HG02763 (cell line): ENCODE data around the gene PICK1.

Experiments used
- ATAC-seq: cut with Tn5 transposase; IDR thresholded peaks from one replicate; pipeline ENCODE4 v1.9.1; 2021; ENCODE audit warnings: mild to moderate bottlenecking, moderate library complexity; ENCODE audit not compliant: unreplicated experiment

PICK1 gene

DNA sequence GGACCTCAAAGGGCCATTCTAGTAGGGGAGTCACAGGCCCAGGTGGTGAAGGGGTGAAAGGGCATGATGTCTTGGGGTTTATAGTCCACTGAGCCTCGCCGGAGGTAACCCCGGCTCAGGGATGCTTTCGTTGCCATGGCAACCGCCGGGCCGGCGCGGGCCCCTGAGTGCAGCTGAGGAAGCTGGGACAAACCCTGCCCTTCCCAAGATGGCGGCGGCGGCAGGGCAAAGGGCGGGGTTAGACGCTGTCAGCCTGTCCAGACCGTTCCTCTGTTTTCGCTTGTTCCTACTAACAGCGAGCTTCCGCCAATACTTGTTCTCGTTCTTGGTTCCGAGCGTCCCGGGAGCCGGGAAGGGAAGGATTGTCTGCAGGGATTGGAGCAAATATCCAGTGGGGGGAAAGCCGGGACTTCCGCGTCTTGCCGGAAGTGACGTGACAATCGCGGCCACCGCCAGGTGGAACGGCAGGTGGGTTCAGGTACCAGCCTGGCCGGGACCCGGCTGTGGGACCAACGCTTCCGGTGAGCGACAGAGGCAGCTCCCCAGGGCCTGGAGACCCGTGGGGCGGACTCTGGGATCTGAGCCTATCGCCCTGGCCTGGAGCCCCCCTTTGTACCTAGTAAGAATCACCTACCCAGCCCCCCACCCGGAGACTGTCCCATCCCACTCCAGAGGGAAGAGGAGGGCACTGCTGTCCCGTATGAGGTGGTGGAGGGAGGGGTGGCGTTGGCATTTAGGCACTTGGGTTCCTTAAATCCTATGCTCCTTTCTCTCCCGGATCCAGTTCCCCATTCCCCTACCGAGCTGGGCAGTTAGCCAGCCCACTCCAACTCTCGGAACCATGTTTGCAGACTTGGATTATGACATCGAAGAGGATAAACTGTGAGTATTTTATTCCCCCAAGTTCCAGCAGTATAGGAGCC, at the start of gene PICK1:
PICK1 (plus strand) TSS at position 436 of the 923 bp plus-strand sequence; CDS start at position 842, 406 bp downstream.
- peak; percentile 40 for ATAC-seq

DNA sequence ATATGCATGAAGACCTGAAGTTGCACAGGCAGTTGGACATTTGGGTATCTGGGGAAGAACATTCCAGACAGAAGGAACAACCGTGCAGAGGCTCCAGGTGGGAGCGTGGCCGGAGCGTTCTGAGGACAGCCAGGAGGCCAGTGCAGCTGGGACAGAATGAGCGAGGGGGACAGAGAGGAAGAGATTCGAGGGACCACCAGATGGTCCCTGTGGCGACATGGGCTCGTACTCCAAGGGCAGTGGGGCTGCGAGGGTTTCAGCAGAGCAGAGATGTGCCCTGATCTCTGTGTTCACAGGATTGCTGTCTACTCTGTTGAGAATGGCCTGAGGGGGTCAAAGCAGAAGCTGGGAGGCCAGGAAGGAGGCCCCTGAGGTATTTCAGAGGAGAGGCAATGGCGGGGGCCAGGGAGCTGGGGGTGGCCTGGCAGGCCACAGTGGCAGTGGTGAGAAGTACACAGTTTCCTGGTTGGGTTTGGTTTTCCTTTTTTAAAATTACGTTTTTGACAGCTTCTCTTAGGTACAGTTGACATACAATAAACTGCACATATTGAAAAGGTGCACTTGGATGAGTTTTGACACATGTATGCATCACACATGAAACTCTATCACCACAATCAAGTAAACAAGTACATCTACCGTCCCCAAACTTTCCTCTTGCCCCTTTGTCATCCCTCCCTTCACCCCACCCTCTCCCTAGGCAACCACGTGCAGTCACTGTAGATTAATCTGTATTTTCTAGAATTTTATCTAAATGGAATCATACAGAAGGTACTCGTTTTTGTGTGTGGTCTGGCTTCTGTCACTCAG, 48.0 kb upstream of the PICK1 start:
- no peak for ATAC-seq

DNA sequence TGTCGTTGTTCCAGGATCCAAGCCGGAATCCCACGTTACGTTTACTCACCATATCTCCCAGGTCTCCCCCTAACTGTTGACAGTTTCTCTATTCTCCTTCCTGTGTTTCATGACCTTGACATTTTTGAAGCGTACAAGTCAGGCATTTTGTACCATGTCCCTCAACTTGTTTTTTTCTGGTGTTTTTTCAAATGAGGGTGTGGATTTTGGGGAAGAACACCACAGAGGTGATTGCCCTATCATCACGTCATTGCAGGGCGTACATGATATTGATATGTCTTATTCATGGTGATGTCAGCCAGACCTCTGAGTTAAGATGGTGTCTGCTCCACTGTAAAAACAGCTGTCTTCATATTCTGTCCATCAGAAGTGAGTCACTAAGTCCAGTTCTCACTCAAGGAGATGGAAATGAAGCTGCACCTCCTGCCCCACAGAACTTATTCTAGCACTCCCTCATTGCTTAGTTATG, 44.6 kb upstream of the PICK1 start:
- no peak for ATAC-seq

DNA sequence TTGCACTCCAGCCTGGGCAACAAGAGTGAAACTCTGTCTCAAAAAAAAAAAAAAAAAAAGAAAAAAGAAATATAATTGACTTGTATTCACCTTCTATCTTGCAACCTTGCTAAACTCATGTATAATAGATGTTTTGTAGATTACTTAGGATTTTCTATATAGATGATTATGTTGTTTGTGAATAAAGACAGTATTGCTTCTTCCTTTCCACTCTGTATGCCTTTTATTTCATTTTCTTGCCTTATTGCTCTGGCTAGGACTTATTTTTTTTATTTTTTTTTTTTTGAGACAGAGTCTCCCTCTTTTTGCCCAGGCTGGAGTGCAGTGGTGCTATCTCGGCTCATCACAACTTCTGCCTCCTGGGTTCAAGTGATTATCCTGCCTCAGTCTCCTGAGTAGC, 43.1 kb upstream of the PICK1 start:
- ATAC-seq = no peak

DNA sequence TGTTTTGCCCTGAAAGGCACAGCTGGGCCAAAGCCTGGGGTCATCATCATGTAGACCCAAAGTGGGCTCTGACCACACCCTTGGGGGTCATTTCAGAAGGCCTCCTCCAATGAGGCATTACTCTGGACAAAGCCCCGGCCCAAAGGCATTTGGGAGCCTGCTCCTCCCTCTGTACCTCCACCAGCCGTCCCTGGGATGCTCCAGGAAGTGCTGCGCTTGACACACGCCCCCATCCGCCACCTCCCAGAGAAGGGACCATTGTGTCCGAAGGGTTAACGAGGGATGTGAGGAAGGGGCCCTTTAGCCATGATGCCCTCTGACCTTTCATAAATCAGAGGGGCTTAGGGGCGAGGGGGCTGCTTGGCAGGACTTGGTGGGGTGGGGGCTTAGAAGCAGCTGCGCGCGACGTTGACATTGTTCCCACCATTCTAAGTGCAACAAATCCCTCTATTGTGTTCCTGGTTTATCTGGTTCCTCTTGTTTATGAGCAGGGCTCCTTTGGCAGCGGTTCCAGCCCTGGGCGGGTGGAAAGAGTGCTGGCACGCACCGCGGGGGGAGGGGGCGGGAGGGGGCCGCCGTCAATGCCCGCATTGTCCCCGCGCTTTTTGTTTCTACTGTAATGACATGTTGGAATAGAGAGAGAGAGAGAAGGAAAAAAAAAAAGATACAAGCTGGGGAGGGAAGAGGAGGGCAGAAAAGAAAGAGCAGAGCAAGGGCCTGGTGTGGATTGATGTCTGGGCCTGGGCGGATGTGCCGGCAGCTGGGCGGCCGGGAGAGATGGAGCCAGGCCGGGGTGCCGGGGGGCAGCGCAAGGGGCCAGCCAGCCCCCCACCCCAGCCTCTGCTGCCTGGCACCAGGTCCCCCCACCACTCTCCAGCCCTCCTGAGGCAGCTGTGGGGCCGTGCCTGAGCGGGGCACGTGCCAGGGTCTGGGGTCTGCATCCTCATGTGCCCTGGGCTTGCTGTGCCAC, 40.7 kb upstream of the PICK1 start:
- no peak for ATAC-seq

DNA sequence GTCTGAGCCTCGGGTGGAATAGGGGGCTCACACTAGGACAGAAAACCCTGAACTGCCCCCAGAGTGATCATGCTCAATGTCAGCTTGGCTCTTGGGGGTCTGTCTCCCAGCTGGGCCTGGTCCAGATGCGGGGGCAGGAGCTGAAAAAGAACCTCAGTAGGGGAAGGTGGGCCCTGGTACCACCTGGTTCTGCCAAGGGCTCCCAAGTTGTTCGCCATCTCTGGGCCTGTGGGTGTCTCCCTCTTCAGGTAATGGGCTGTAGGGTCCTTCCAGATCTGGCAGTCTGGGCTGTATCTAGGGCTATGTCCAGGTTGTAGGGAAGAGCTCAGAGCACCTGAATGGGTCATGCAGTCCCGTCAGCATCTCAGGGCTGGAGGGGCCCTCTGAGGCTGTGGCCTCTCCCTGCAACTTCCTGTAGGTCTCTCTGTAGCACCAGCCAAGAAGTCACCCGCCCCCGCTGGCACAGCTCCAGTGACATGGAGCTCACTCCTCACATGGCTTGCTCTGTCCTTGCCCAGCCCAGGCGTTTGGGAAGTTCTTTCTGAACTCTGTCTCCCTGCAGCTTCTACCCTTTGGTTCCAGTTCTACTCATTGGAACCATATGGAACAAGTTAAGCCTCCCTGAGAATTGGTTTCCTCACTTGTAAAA, 39.8 kb upstream of the PICK1 start:
- ATAC-seq = no peak

DNA sequence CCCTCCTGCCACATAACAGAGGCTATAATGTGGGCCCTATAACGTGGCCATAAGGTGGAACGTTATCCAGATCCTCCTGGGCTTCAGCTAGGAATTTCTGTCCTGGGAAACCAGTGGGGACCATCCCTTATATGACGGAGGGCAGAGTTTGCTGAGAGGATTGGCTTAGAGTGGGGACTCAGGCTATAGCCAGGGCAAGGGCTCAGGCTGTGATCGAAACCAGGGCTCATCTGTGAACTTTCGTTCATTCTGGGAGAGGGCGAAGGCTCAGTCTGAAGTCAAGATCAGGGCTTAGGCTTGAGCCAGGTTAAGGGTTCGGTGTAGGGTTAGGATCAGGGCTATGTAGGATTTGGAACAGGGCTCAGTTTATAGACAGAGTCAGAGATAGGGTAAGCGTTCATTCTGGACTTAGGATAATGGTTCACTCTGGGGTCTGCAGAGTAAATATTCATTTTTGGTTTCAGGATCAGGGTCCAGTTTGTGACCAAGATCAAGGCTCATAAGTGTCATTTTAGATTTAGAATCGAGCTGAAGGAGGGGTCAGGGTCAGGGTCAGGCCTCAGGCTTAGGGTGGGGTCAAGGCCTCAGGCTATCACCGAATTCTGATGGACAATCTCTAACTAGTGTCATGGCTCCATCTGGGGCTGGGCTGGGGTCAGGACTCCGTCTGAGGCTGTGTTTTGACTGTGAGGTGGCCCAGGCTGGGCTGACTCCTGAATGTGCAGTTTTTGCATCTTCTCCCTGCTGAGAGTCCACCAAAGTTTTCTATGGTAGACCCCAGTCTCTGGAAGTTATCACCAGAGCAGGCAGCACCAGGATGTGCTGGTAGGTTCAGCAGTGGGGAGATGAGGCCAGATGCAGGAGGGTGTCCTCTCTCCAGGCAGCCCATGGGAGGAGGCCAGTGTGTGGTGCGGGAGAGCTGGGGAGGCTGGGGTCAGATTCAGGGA, 39.0 kb upstream of the PICK1 start:
- ATAC-seq = no peak

DNA sequence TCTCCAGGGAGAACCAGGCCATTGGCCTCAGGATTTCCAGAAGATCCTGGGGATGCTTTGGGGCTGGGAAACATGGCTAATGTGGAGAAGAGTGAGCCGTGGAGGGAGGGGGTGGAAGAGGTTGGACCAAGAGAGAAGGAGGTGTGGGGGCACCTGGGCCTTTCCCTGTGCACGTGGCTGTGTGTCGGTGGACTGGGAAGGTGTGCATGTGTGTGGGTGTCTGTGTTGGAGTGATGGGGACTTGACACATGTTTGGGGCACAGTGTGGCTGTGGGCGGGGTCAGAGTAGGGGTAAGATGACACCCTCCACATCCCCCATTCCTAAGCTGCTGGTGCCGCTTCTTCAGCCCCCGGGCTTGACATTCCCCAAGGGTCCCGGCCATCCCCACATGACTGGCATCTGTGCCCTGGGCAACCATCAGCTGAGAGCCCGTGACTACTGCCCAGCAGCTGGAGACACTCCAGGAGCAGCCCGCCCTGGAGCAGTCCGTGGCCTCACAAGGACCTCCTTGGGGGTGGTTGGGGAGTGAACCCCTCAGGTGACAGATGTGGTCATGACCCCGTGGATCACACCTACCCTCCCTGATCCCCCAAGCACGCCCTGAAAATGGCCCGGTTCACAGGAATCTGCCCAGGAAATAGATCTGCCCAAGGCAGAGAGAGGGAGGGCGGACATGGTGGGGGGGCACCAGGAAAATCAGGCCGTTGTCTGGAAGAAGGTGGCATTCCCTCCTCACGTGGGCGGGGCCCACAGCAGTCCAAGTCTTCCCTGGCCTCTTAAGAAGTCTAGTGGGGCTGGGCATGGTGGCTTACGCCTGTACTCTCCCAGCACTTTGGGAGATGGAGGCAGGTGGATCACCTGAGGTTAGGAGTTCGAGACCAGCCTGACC, 38.0 kb upstream of the PICK1 start:
- ATAC-seq = no peak

DNA sequence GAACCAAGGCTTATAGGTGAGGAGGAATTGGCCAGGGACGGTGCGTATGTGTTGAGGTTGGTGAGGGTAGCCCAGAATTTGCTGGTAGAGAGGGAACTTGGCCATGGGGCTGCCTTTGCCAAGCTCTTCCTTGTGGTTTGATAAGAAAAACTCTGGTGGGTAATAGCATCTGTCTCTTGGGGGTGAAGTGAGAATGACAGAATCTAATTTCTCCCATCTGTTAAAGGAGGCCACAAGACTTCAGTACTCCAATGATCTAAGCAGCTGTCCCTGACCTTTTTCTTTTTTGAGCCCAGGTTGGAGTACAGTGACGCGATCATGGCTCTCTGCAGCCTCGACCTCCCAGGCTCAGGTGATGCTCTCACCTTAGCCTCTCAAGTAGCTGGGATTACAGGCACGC, 36.0 kb upstream of the PICK1 start:
- no peak for ATAC-seq

DNA sequence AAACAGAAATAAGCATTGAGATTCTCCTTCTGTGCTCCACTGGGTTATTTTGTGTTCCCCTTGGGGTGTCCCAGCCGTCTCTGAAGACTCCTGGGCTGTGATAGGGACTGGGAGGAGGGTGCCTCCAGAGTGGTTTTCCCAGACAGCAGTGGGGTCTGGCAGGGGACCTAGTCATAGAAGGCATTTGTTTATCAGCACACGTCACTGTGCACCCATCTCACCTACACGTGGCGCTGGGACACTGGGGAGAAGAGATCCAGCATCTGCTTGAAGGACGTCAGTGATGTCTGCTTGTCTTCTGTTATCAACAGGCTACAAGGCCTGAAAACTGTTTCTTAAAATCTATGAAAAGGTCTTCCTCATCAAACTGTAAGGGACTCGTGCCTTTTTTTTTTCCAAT, 34.2 kb upstream of the PICK1 start:
- no peak for ATAC-seq

DNA sequence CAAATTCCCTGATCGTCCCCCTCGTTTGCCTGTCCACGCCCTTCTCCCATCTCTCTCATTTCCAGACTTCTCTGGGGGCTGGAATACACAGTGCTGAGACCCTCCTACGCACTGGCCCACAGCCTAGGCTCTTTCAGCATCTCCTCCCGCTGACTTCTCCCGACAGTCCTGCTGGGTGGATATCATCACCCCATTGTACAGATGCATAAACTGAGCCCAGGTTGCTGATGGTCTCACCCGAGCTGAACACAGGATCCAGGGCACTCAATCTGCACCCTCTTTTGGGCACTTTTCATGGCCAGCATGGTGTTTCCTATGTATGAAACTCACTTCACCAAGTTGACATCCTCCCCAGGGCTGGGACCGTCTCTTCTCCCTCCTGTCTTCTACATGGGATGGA, 31.7 kb upstream of the PICK1 start:
- ATAC-seq = no peak

DNA sequence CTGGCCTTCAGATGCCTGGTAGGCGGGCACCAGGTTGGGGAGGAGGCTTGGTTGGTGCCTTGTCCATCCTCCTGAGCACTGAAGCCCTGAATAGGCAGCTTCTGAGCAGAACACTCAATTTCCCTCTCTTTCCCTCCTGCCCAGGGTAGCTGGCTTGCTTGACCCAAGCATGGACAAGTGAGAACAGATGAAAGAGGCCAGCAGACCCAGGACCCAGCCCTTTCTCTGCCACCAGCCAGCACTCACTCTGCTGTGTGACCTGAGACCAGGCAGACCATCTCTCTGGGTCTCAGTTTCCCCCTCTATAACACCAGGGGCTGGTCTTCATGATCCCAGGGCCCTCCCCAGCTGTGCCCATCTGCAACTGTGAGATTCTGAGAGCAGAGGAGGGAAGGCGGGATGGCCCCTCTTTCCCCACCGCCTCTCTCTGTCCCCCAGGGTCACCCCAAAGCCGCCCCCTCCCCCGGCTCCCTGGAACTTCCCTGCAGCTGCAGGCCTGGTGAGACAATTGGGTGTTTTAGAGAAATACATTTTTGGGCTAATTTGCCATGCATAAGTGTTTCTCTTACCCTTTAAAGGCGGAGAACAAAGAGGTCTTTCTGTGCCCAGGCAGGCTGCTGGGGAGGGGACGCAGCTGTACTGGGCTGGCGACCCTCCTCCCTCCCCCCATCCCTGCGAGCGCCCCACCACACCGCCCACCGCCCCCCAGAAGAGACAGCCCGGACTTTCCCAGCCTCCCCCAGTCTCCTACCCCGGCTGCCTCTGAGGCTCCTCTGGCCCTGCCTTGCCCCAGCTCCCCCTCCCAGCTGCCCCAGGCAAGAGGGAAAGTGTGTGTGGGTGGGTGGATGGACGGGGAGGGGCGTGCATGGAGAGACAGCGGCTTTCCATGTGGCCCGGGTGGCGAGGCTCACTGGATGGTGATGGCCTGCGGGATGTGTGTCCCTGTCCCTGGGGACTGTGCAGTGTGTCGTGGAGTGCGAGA, 30.8 kb upstream of the PICK1 start:
- no peak for ATAC-seq

DNA sequence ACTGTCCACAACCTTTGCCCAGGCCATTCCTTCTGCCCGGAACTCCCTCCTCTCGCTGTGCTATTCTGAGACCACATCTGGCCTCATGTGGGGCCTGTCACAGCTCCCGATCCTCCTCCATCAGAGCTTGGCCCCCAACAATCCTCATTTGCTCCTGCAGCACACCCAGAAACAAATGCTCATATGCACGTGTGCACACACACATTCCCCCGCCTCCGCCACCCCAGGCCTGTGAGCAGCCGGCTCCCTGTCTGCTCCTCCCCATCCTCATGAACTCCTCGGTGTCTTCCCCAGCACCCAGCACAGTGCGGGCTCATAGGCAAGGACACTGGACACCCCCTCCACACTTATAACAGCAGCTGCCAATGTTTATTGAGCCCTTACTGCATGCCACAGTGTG, 29.7 kb upstream of the PICK1 start:
- no peak for ATAC-seq

DNA sequence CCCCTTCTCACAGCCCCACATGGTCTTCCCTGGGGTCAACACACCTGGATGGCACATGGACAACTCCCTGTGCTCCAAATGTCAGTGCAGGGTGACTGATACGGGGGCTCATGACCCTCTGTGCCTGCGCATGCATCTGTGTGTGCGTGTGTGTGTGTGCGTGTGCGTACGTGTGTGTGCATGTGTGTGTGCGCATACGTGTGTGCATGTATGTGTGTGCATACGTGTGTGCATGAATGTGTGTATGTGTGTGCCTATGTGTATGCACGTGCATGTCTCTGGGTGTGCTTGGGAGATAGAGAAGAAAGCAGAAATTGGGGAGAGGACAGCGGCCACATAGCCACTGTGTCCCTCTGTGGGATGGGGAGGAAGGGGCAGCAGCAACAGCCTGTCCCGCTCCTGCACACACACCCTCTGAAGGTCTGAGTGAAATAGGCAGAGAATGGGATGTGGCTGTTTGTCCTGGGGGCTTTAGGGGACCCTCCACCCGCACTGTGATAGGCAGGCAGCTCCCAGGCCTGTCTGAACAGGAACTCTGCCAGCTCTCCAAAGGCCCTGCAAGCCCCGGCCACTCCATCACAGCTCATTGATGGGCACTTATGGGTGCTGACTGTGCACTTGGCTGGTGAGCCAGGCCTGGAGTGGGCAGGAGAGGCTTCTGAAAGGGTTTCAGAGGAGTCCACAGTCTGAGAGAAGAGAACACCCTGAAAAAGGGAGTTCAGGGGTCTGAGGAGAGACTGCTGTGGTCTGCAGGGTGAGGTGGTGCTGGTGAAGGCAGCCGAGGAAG, 28.7 kb upstream of the PICK1 start:
- ATAC-seq = no peak

DNA sequence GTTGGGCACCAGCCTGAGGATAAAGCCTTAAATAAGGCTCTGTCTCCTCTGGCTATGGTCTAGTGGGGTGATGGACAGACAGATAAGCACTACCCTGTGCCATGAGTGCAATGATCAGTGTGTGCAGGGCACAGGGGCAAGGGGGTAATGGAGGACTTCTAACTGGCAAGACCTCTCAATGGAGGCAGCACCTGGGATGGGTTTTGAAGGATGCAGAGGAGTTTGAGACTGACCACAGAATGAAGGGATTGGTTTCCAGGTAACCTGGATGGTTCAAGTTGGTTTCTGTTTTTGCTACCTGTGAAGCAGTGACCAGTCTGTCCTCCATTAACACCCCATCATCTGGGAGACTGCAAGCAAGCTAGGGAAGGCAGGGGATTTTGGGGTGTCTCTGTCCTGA, 27.8 kb upstream of the PICK1 start:
- no peak for ATAC-seq

DNA sequence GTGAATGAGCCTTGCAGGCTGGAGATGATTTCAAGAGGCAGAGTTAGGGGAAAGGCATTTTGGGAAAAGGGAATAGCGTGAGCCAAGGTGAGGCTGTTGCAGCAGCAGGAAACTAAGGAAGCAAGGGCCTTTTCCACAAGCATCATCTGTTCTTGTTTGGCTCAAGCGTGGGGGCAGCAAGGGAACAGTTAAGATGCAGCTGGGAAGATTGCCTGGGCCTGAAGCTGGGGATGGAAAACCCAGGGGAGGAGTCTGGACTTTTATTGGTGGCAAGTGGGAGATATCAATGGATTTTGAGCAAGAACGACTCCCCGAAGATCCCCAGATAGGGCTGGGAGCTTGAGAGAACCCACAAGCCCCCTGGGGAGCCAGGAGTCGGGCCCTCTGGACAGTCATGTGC, 27.3 kb upstream of the PICK1 start:
- no peak for ATAC-seq
